ENCODE measurements around the gene HSD17B12. TPM values are rescaled to one million over a fixed set of nuclear protein-coding genes. Genes with fewer than 3 reads are reported as not detected.
"Not testable (repeated sequence)": the region's sequence is repeated elsewhere in the genome, so short reads cannot be mapped to it uniquely, and the experiment has no call there.

HSD17B12 gene
- polyA plus RNA-seq, 4 donors = 20.5 to 89.4 (median 45.9) TPM

- WGBS, 3 donors = 13 to 21% (median 19%) methylated on average over 7 of the region's 7 CpGs
- FAIRE-seq = no peak
- peak overlapping the region in 2 of 3 donors; percentile 19 to 67 for H3K27ac ChIP-seq (ENCODE audit: low read depth in 1 of 3, low read length in 2 of 3)
- peak overlapping the region; percentile 73 to 89 (median 79) for H3K4me3 ChIP-seq (ENCODE audit: low read depth in 1 of 3, low read length in 3 of 3)
- DNase-seq = peak in 1 of 2 donors; percentile 36
- H3K4me1 ChIP-seq (ENCODE audit: control insufficient read depth in 3 of 3, insufficient read depth in 2 of 3, low read depth in 1 of 3, low read length in 2 of 3) = peaks cover 0 to 5% (median 0%) of the 10 kb centered on the region in 3 donors
- H3K36me3 ChIP-seq (ENCODE audit: control insufficient read depth in 3 of 3, insufficient read depth in 2 of 3, low read depth in 1 of 3, low read length in 3 of 3) = no peaks in the 10 kb centered on the region
- no peaks in the 10 kb centered on the region for H3K9me3 ChIP-seq (ENCODE audit: control insufficient read depth in 2 of 2, insufficient read depth in 1 of 2, low read depth in 1 of 2, low read length in 1 of 2)
- peaks cover 0 to 4% (median under 1%) of the 10 kb centered on the region in 3 donors for H3K27me3 ChIP-seq (ENCODE audit: control insufficient read depth in 3 of 3, insufficient read depth in 3 of 3, low read length in 3 of 3)
Measured at GRCh38 chr11:43644621-43645299, 35.8 kb upstream of the HSD17B12 start.

- Histone ChIP-seq H3K27me3 (ENCODE audit: control insufficient read depth in 3 of 3, insufficient read depth in 3 of 3, low read length in 3 of 3) (no peaks in the 10 kb centered on the region), H3K4me1 (ENCODE audit: control insufficient read depth in 3 of 3, insufficient read depth in 2 of 3, low read depth in 1 of 3, low read length in 2 of 3) (peaks cover 0 to 5% (median 0%) of the 10 kb centered on the region in 3 donors), H3K4me3 (ENCODE audit: low read depth in 1 of 3, low read length in 3 of 3) (no peak overlapping the region), H3K36me3 (ENCODE audit: control insufficient read depth in 3 of 3, insufficient read depth in 2 of 3, low read depth in 1 of 3, low read length in 3 of 3) (no peaks in the 10 kb centered on the region), H3K27ac (ENCODE audit: low read depth in 1 of 3, low read length in 2 of 3) (no peak overlapping the region), H3K9me3 (ENCODE audit: control insufficient read depth in 2 of 2, insufficient read depth in 1 of 2, low read depth in 1 of 2, low read length in 1 of 2) (peaks cover 0 to 3% of the 10 kb centered on the region in 2 donors)
- DNase-seq (no peak), FAIRE-seq (no peak)
- WGBS, 3 donors = 86 to 89% (median 86%) methylated on average over 2 of the region's 2 CpGs
Measured at GRCh38 chr11:43646767-43647166, 33.8 kb upstream of the HSD17B12 start.

GRCh38 chr11:43648888-43649287 is 31.6 kb upstream of the HSD17B12 start:
- no peaks in the 10 kb centered on the region for H3K36me3 ChIP-seq (ENCODE audit: control insufficient read depth in 3 of 3, insufficient read depth in 2 of 3, low read depth in 1 of 3, low read length in 3 of 3)
- 93 to 98% (median 94%) methylated on average over 7 of the region's 7 CpGs for WGBS, 3 donors
- no peak overlapping the region for H3K27ac ChIP-seq (ENCODE audit: low read depth in 1 of 3, low read length in 2 of 3)
- no peak overlapping the region for H3K4me3 ChIP-seq (ENCODE audit: low read depth in 1 of 3, low read length in 3 of 3)
- DNase-seq (no peak), FAIRE-seq (no peak)
- peaks cover 0 to 5% (median 0%) of the 10 kb centered on the region in 3 donors for H3K4me1 ChIP-seq (ENCODE audit: control insufficient read depth in 3 of 3, insufficient read depth in 2 of 3, low read depth in 1 of 3, low read length in 2 of 3)
- H3K9me3 ChIP-seq (ENCODE audit: control insufficient read depth in 2 of 2, insufficient read depth in 1 of 2, low read depth in 1 of 2, low read length in 1 of 2) = peaks cover 0 to 9% of the 10 kb centered on the region in 2 donors
- H3K27me3 ChIP-seq (ENCODE audit: control insufficient read depth in 3 of 3, insufficient read depth in 3 of 3, low read length in 3 of 3) = no peaks in the 10 kb centered on the region

- Histone ChIP-seq H3K27me3 (ENCODE audit: control insufficient read depth in 3 of 3, insufficient read depth in 3 of 3, low read length in 3 of 3) (no peaks in the 10 kb centered on the region), H3K9me3 (ENCODE audit: control insufficient read depth in 2 of 2, insufficient read depth in 1 of 2, low read depth in 1 of 2, low read length in 1 of 2) (peaks cover 0 to 9% of the 10 kb centered on the region in 2 donors), H3K4me3 (ENCODE audit: low read depth in 1 of 3, low read length in 3 of 3) (no peak overlapping the region), H3K36me3 (ENCODE audit: control insufficient read depth in 3 of 3, insufficient read depth in 2 of 3, low read depth in 1 of 3, low read length in 3 of 3) (no peaks in the 10 kb centered on the region), H3K4me1 (ENCODE audit: control insufficient read depth in 3 of 3, insufficient read depth in 2 of 3, low read depth in 1 of 3, low read length in 2 of 3) (peaks cover 0 to 5% (median 0%) of the 10 kb centered on the region in 3 donors), H3K27ac (ENCODE audit: low read depth in 1 of 3, low read length in 2 of 3) (no peak overlapping the region)
- no peak for DNase-seq
- 86 to 89% (median 88%) methylated on average over 4 of the region's 4 CpGs for WGBS, 3 donors
- no peak for FAIRE-seq
Measured at GRCh38 chr11:43649501-43649900, 31.0 kb upstream of the HSD17B12 start.

GRCh38 chr11:43649921-43650320 is 30.6 kb upstream of the HSD17B12 start:
- 92 to 94% (median 94%) methylated on average over 1 of the region's 1 CpG for whole genome bisulfite sequencing, 3 donors
- Histone ChIP-seq H3K9me3 (ENCODE audit: control insufficient read depth in 2 of 2, insufficient read depth in 1 of 2, low read depth in 1 of 2, low read length in 1 of 2) (peaks cover 0 to 9% of the 10 kb centered on the region in 2 donors), H3K27ac (ENCODE audit: low read depth in 1 of 3, low read length in 2 of 3) (no peak overlapping the region), H3K4me1 (ENCODE audit: control insufficient read depth in 3 of 3, insufficient read depth in 2 of 3, low read depth in 1 of 3, low read length in 2 of 3) (peaks cover 0 to 3% (median 0%) of the 10 kb centered on the region in 3 donors), H3K4me3 (ENCODE audit: low read depth in 1 of 3, low read length in 3 of 3) (no peak overlapping the region), H3K36me3 (ENCODE audit: control insufficient read depth in 3 of 3, insufficient read depth in 2 of 3, low read depth in 1 of 3, low read length in 3 of 3) (no peaks in the 10 kb centered on the region), H3K27me3 (ENCODE audit: control insufficient read depth in 3 of 3, insufficient read depth in 3 of 3, low read length in 3 of 3) (no peaks in the 10 kb centered on the region)
- FAIRE-seq (no peak), DNase-seq (no peak)

DNA sequence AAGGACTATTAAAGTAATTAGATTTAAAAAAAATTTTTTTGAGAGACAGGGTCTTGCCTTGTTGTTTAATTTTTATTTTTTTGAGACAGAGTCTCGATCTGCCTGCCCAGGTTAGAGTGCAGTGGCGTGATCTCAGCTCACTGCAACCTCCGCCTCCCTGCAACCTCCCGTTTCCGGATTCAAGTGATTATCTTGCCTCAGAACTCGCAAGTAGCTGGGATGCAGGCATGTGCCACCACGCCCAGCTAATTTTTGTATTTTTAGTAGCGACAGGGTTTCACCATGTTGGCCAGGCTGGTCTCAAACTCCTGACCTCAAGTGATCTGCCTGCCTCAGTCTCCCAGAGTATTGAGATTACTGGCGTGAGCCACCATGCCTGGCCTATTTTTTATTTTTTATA is 17.5 kb upstream of the HSD17B12 start:
- not testable (repeated sequence) for FAIRE-seq; DNase-seq; H3K27ac ChIP-seq (ENCODE audit: low read depth in 1 of 3, low read length in 2 of 3); H3K27me3 ChIP-seq (ENCODE audit: control insufficient read depth in 3 of 3, insufficient read depth in 3 of 3, low read length in 3 of 3); H3K4me3 ChIP-seq (ENCODE audit: low read depth in 1 of 3, low read length in 3 of 3); H3K36me3 ChIP-seq (ENCODE audit: control insufficient read depth in 3 of 3, insufficient read depth in 2 of 3, low read depth in 1 of 3, low read length in 3 of 3); H3K4me1 ChIP-seq (ENCODE audit: control insufficient read depth in 3 of 3, insufficient read depth in 2 of 3, low read depth in 1 of 3, low read length in 2 of 3); H3K9me3 ChIP-seq (ENCODE audit: control insufficient read depth in 2 of 2, insufficient read depth in 1 of 2, low read depth in 1 of 2, low read length in 1 of 2)
- WGBS, 3 donors = 60 to 81% (median 79%) methylated on average over 9 of the region's 9 CpGs

DNA sequence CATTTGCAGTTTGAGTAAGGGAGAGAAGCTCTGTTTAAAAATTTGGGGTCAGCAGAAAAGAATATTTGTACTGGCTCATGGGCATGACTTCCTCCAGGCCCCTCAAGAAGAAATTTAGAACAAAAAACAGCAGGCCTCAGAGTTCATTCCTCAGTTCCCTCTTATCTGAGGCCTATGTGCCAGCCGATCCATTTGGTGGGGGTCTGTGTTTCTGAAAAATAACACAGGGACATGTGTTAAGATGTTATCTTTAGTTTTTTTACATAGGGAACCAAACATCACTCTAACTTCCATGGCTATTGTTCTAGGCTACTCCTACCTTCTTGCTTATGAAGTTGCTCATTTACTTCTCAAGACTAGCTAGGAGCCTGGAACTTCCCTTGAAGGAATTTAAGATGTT is 16.2 kb upstream of the HSD17B12 start:
- no peak overlapping the region for H3K27ac ChIP-seq (ENCODE audit: low read depth in 1 of 3, low read length in 2 of 3)
- no peaks in the 10 kb centered on the region for H3K9me3 ChIP-seq (ENCODE audit: control insufficient read depth in 2 of 2, insufficient read depth in 1 of 2, low read depth in 1 of 2, low read length in 1 of 2)
- DNase-seq (no peak), FAIRE-seq (no peak)
- no peaks in the 10 kb centered on the region for H3K4me1 ChIP-seq (ENCODE audit: control insufficient read depth in 3 of 3, insufficient read depth in 2 of 3, low read depth in 1 of 3, low read length in 2 of 3)
- H3K4me3 ChIP-seq (ENCODE audit: low read depth in 1 of 3, low read length in 3 of 3) = no peak overlapping the region
- H3K36me3 ChIP-seq (ENCODE audit: control insufficient read depth in 3 of 3, insufficient read depth in 2 of 3, low read depth in 1 of 3, low read length in 3 of 3) = no peaks in the 10 kb centered on the region
- H3K27me3 ChIP-seq (ENCODE audit: control insufficient read depth in 3 of 3, insufficient read depth in 3 of 3, low read length in 3 of 3) = peaks cover 0 to 3% (median 2%) of the 10 kb centered on the region in 3 donors
- WGBS, 3 donors = 62 to 83% (median 82%) methylated on average over 1 of the region's 1 CpG

- WGBS, 3 donors = 80 to 84% (median 83%) methylated on average over 6 of the region's 6 CpGs
- not testable (repeated sequence) for FAIRE-seq; H3K36me3 ChIP-seq (ENCODE audit: control insufficient read depth in 3 of 3, insufficient read depth in 2 of 3, low read depth in 1 of 3, low read length in 3 of 3); DNase-seq; H3K9me3 ChIP-seq (ENCODE audit: control insufficient read depth in 2 of 2, insufficient read depth in 1 of 2, low read depth in 1 of 2, low read length in 1 of 2); H3K4me3 ChIP-seq (ENCODE audit: low read depth in 1 of 3, low read length in 3 of 3); H3K27me3 ChIP-seq (ENCODE audit: control insufficient read depth in 3 of 3, insufficient read depth in 3 of 3, low read length in 3 of 3); H3K4me1 ChIP-seq (ENCODE audit: control insufficient read depth in 3 of 3, insufficient read depth in 2 of 3, low read depth in 1 of 3, low read length in 2 of 3); H3K27ac ChIP-seq (ENCODE audit: low read depth in 1 of 3, low read length in 2 of 3)
Measured at GRCh38 chr11:43671284-43671683, 9.3 kb upstream of the HSD17B12 start.

DNA sequence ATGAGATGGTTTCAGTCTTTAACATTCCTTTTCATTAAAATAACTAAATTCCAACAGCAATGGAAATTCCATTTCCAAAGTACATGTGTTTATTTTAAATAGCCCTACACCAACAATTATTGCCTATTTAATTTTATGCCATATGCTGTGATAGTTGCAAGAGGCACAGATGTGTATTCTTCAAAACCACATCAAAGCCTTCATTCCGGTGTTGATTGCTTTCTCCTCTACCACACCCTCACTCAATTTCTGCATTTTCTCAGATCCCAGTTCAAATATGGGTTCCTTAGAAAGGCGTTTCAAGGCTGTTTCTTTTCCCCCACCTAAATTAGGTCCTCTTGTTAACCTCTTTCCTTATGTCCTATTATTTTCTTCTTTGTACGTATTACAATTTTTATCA is 6.0 kb upstream of the HSD17B12 start:
- DNase-seq = no peak
- no peak for FAIRE-seq
- Histone ChIP-seq H3K9me3 (ENCODE audit: control insufficient read depth in 2 of 2, insufficient read depth in 1 of 2, low read depth in 1 of 2, low read length in 1 of 2) (no peaks in the 10 kb centered on the region), H3K27ac (ENCODE audit: low read depth in 1 of 3, low read length in 2 of 3) (no peak overlapping the region), H3K4me1 (ENCODE audit: control insufficient read depth in 3 of 3, insufficient read depth in 2 of 3, low read depth in 1 of 3, low read length in 2 of 3) (no peaks in the 10 kb centered on the region), H3K36me3 (ENCODE audit: control insufficient read depth in 3 of 3, insufficient read depth in 2 of 3, low read depth in 1 of 3, low read length in 3 of 3) (no peaks in the 10 kb centered on the region), H3K4me3 (ENCODE audit: low read depth in 1 of 3, low read length in 3 of 3) (no peak overlapping the region), H3K27me3 (ENCODE audit: control insufficient read depth in 3 of 3, insufficient read depth in 3 of 3, low read length in 3 of 3) (no peaks in the 10 kb centered on the region)
- 48 to 57% (median 53%) methylated on average over 3 of the region's 3 CpGs for WGBS, 3 donors

Measured in small intestine (tissue), 7 donors.